ENCODE results near the gene BTBD8.

BTBD8 gene

DNA sequence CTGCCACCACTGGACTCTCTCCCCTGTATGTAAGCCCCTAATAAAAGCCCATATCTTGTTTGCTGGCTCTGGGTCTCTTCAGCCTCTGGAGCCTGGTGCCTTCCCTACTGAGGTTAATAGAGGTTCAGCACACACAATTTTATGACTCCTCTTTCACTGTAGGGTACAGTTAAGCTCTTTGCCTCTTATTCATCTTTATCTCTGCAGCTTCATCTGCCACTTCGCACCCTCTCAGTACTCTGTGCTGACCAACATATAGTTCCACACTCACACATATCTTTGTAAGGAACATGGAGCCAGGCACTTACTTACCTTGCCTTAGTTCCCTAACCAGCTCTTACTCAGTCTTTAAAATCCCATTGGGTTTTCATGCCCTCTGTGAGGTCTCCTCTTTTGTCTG lies 4.5 kb downstream of the BTBD8 start:
- ChIA-PET POLR2A (no interaction called here), CTCF (no interaction called here)
- H3K4me3 ChIP-seq (ENCODE audit: low read depth, low read length) = no peak overlapping the region
- TF ChIP-seq, protein P1, sequence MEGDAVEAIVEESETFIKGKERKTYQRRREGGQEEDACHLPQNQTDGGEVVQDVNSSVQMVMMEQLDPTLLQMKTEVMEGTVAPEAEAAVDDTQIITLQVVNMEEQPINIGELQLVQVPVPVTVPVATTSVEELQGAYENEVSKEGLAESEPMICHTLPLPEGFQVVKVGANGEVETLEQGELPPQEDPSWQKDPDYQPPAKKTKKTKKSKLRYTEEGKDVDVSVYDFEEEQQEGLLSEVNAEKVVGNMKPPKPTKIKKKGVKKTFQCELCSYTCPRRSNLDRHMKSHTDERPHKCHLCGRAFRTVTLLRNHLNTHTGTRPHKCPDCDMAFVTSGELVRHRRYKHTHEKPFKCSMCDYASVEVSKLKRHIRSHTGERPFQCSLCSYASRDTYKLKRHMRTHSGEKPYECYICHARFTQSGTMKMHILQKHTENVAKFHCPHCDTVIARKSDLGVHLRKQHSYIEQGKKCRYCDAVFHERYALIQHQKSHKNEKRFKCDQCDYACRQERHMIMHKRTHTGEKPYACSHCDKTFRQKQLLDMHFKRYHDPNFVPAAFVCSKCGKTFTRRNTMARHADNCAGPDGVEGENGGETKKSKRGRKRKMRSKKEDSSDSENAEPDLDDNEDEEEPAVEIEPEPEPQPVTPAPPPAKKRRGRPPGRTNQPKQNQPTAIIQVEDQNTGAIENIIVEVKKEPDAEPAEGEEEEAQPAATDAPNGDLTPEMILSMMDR (IDR thresholded peaks at IDR 0.05; ENCODE audit: insufficient read depth, low read length, missing control alignments) = no peak
- no peak for DNase-seq (ENCODE audit: low read depth, low spot score)

DNA sequence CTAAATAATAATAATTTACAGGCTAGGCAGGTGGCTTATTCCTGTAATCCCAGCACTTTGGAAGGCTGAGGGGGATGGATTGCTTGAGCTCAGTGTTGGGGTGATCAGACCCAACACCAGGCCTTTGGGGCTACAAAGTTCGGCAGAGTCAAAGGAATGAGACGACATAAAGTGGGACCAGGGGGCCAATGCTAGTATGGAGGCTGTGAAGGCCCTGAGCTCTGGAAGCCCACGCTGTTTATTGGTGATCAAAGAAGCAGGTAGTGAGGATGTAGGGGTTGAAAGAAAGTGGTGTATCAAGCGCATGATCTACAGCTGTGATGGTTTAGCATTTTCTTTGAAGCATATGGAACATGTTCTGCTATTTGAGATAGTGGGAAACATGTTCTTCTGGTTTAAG lies 5.6 kb downstream of the BTBD8 start:
- POLR2A ChIA-PET = no interaction called here
- TF ChIP-seq, protein P1 (IDR thresholded peaks at IDR 0.05; ENCODE audit: insufficient read depth, low read length, missing control alignments) = no peak
- CTCF ChIA-PET = no interaction called here
- no peak overlapping the region for H3K4me3 ChIP-seq (ENCODE audit: low read depth, low read length)
- DNase-seq (ENCODE audit: low read depth, low spot score) = no peak

DNA sequence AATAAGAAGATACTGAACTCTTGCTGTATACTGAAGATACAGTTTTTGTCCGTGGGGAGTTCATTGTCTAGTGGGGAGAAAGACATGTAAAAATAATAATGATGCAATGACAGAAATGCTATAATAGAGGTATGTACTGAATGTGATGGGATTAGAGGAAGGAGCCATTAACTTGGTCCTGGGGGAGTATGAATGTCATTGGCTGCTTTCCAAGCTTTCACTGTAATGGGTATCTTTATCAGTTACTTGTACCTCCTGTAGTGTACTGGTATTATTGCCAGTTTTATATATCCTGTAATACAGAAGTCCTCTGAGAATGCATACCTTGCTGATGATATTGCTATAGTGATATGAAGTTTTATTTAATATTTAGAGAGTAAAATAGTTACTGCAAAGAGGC lies 7.4 kb downstream of the BTBD8 start:
- H3K4me3 ChIP-seq (ENCODE audit: low read depth, low read length) = no peak overlapping the region
- ChIA-PET POLR2A (no interaction called here), CTCF (no interaction called here)
- DNase-seq (ENCODE audit: low read depth, low spot score) = no peak
- TF ChIP-seq, protein P1 (IDR thresholded peaks at IDR 0.05; ENCODE audit: insufficient read depth, low read length, missing control alignments) = no peak

DNA sequence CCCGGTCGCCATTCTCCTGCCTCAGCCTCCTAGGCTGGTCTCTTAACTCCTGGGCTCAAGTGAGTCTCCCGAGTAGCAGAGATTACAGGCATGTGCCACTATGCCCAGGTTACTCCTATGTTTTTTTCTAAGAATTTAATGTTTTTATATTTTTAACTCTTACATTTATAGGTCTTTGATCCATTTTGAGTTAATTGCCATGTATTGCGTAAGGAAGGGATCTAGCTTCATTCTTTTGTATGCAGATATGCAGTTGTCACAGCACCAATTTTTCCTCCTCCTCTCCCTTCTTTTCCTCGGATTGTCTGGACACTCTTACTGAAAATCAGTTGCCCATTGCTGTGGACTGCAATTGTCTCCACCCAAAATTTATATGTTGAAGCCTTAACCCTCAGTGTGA lies 11.5 kb downstream of the BTBD8 start:
- TF ChIP-seq, protein P1 (IDR thresholded peaks at IDR 0.05; ENCODE audit: insufficient read depth, low read length, missing control alignments) = no peak
- POLR2A ChIA-PET = no interaction called here

DNA sequence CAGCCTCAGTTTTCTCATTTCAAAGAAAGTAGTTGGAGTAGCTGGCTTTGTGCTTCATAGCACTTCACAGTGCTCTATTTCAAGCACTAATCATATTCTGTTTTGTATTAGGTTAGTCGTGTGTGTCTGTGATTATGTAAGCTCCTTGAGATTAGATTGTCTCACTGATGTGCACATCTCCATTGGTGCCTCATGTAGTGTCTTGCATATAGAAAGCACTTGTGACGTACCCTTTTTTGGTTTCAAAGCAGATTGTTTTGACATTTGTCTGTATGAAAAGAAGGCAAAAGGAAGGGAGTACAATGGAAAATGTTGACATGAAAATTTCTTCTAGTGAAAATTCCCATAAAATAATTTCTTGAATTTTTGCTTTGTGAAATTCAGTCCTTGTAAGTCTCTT lies 13.9 kb downstream of the BTBD8 start:
- H3K4me3 ChIP-seq (ENCODE audit: low read depth, low read length) = no peak overlapping the region
- TF ChIP-seq, protein P1 (IDR thresholded peaks at IDR 0.05; ENCODE audit: insufficient read depth, low read length, missing control alignments) = no peak
- ChIA-PET POLR2A (no interaction called here), CTCF (no interaction called here)
- DNase-seq (ENCODE audit: low read depth, low spot score) = no peak

More for the DNA sequence above, 11.5 kb downstream of the BTBD8 start:
- H3K4me3 ChIP-seq (ENCODE audit: low read depth, low read length) = no peak overlapping the region
- CTCF ChIA-PET = no interaction called here
- no peak for DNase-seq (ENCODE audit: low read depth, low spot score)

DNA sequence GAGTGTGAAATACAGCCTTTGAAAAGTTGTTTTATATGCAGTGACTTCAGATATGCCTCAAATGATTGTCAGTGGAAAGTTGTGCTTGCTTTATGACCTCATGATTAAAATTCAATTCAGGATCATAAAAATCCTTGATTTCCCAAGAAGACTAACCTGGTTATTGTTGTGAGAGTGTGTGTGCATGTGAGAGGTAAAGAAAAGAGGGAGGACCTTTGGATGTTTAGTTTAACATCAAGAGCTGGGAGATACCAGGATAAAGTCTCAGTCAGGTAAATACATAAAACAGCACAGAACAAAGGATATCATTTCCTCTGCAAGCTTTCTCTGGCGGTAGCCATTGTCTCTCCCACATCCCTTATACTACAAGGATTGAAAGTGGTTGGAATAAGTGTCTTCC lies 14.4 kb downstream of the BTBD8 start:
- CTCF ChIA-PET = no interaction called here
- DNase-seq (ENCODE audit: low read depth, low spot score) = no peak
- TF ChIP-seq, protein P1 (IDR thresholded peaks at IDR 0.05; ENCODE audit: insufficient read depth, low read length, missing control alignments) = no peak

More for the DNA sequence above, 14.4 kb downstream of the BTBD8 start:
- POLR2A ChIA-PET = no interaction called here
- H3K4me3 ChIP-seq (ENCODE audit: low read depth, low read length) = no peak overlapping the region
